Retinal pigment epithelial cell (primary cell): ENCODE measurements around the gene RAB31.

Source experiments
- DNase-seq: peaks from one replicate; pipeline ENCODE4 v3.0.0-alpha.2; 2010; ENCODE audit warnings: low read depth
- H3K4me3 ChIP-seq: 2 replicates; pipeline ENCODE4 v1.5.1; 2011; ENCODE audit warnings: mild to moderate bottlenecking, low read length, control low read depth, moderate library complexity
- CTCF ChIP-seq: conservative IDR thresholded peaks from 2 replicates; pipeline ENCODE4 v1.5.1; 2011; ENCODE audit warnings: low read depth, low read length, control low read depth, inconsistent platforms

RAB31 gene

GRCh38 chr18:9758624-9759075 is 50.5 kb downstream of the RAB31 start:
- DNase-seq: no peak
- H3K4me3 ChIP-seq: no peak overlapping the region
- TF ChIP-seq CTCF: no peak

- no peak for TF ChIP-seq CTCF
- no peak for DNase-seq
- no peak overlapping the region for H3K4me3 ChIP-seq
These were observed 52.5 kb downstream of the RAB31 start for GRCh38 chr18:9760641-9761040.

- no peak for DNase-seq
- no peak for TF ChIP-seq CTCF
- H3K4me3 ChIP-seq: no peak overlapping the region
These were observed 54.4 kb downstream of the RAB31 start for GRCh38 chr18:9762526-9762925.

GRCh38 chr18:9763157-9763556 is 55.1 kb downstream of the RAB31 start:
- DNase-seq: no peak
- no peak overlapping the region for H3K4me3 ChIP-seq
- TF ChIP-seq CTCF: no peak

- no peak for DNase-seq
- no peak overlapping the region for H3K4me3 ChIP-seq
- no peak for TF ChIP-seq CTCF
These were observed 55.9 kb downstream of the RAB31 start for GRCh38 chr18:9764011-9764481.

GRCh38 chr18:9765501-9765900 is 57.4 kb downstream of the RAB31 start:
- no peak overlapping the region for H3K4me3 ChIP-seq
- no peak for TF ChIP-seq CTCF
- no peak for DNase-seq

GRCh38 chr18:9766076-9766481 is 58.0 kb downstream of the RAB31 start:
- DNase-seq: no peak
- TF ChIP-seq CTCF: no peak
- no peak overlapping the region for H3K4me3 ChIP-seq
